HepG2 (cell line): ENCODE data around the gene DCP1B. TPM values are rescaled to one million over a fixed set of nuclear protein-coding genes. Genes with fewer than 3 reads are reported as not detected.

Experiments
- ATAC-seq: fragments of 200-7000 bp; cut with Tn5 transposase; 3 replicates; pipeline ENCODE4 v1.9.1; 2020; ENCODE audit warnings: mild to moderate bottlenecking, moderate library complexity
- BruUV-seq: library from RNA; stranded (reverse); fragments of 400-500 nt; replicated peaks from 2 replicates; lab custom pipeline; 2021; lab: Mats Ljungman, UMichigan
- CTCF ChIA-PET: fragments of 300-600 bp; formaldehyde crosslinking; extraction: SDS; loops from one replicate; lab custom pipeline; 2021; ENCODE audit warnings: low total read pairs, inconsistent platforms, low intra/inter-chr PET ratio; lab: Yijun Ruan, JAX
- POLR2A ChIA-PET: fragments of 350-600 bp; sonication (Branson Sonifier 250); formaldehyde crosslinking; loops from one replicate; lab custom pipeline; 2020; ENCODE audit warnings: antibody characterized with exemption, inconsistent platforms; lab: Yijun Ruan, JAX
- DNase-seq: peaks from one replicate; pipeline ENCODE4 v3.0.0-alpha.2; 2015; ENCODE audit warnings: low spot score
- FAIRE-seq: peaks from 3 replicates; lab custom pipeline; 2011; peaks lifted over from hg19 to GRCh38; lab: Jason Lieb, UNC
- H2AFZ ChIP-seq: one replicate; pipeline ENCODE4 v1.6.1; 2011; ENCODE audit warnings: low read length, inconsistent platforms
- H3K27ac ChIP-seq: fragments of 300-600 bp; 3 replicates; pipeline ENCODE4 v1.8.0; 2011; ENCODE audit warnings: mixed run types, mild to moderate bottlenecking, mixed read lengths, low read length, inconsistent platforms; ENCODE audit not compliant: insufficient read depth; ENCODE audit errors: extremely low read length
- H3K27me3 ChIP-seq, 2 experiments: fragments of 200-600 bp in 1 of 2; 2 replicates in 1 of 2; 3 replicates in 1 of 2; pipeline versions ENCODE4 v1.6.0 to v1.8.0; 2011; ENCODE audit warnings: low read length in 2 of 2, mild to moderate bottlenecking in 2 of 2, moderate library complexity in 2 of 2, inconsistent platforms in 1 of 2; ENCODE audit not compliant: insufficient read depth in 2 of 2, control insufficient read depth in 1 of 2
- H3K36me3 ChIP-seq, 2 experiments: fragments of 200-600 bp in 1 of 2; replicated peaks in 1 of 2; 2 replicates in 1 of 2; 3 replicates in 1 of 2; pipeline versions ENCODE4 v1.5.1 to v1.8.0; 2011; ENCODE audit warnings: low read length in 2 of 2, inconsistent platforms in 1 of 2; ENCODE audit not compliant: insufficient read depth in 2 of 2, control insufficient read depth in 1 of 2
- H3K4me1 ChIP-seq: 2 replicates; pipeline ENCODE4 v1.5.1; 2012; ENCODE audit warnings: low read length, inconsistent platforms; ENCODE audit not compliant: insufficient read depth
- H3K4me2 ChIP-seq: 2 replicates; pipeline ENCODE4 v1.6.0; 2011; ENCODE audit warnings: low read depth, low read length, inconsistent platforms
- H3K4me3 ChIP-seq, 3 experiments: fragments of 200-600 bp in 1 of 3; sonication (generic), shearing (Covaris generic) in 1 of 3; replicated peaks in 1 of 3; 2 replicates each; pipeline ENCODE4 v1.5.1; 2011 to 2016; ENCODE audit warnings: low read length in 3 of 3, inconsistent platforms in 2 of 3, low read depth in 2 of 3, mild to moderate bottlenecking in 2 of 3, control low read depth in 1 of 3, mixed read lengths in 1 of 3; ENCODE audit not compliant: insufficient read depth in 1 of 3
- H3K79me2 ChIP-seq: one replicate; pipeline ENCODE4 v1.6.1; 2011; ENCODE audit warnings: low read length, inconsistent platforms; ENCODE audit not compliant: insufficient read depth
- H3K9ac ChIP-seq: 2 replicates; pipeline ENCODE4 v1.6.0; 2011; ENCODE audit warnings: mild to moderate bottlenecking, low read depth, low read length, inconsistent platforms; ENCODE audit not compliant: insufficient read depth
- H3K9me3 ChIP-seq: 2 replicates; pipeline ENCODE4 v1.5.1; 2012; ENCODE audit warnings: mild to moderate bottlenecking, low read length
- H4K20me1 ChIP-seq: 2 replicates; pipeline ENCODE4 v1.6.0; 2011; ENCODE audit warnings: inconsistent platforms, mild to moderate bottlenecking, low read length, moderate library complexity; ENCODE audit not compliant: insufficient read depth
- AGO1 ChIP-seq: fragments of 200-400 bp; formaldehyde crosslinking; IDR thresholded peaks from 2 replicates; pipeline ENCODE4 v1.6.1; 2017; ENCODE audit warnings: mild to moderate bottlenecking, low read depth, low read length, moderate library complexity; ENCODE audit not compliant: poor library complexity, severe bottlenecking
- CBX1 ChIP-seq: IDR thresholded peaks from one replicate; pipeline ENCODE4 v1.6.1; 2016; ENCODE audit warnings: antibody characterized with exemption, low read depth
- ELF1 ChIP-seq: sonication (generic); formaldehyde crosslinking; IDR thresholded peaks from 2 replicates; pipeline ENCODE4 v1.4.0; 2020; ENCODE audit warnings: missing genetic modification reagents
- HOXA7 ChIP-seq: sonication (generic); formaldehyde crosslinking; IDR thresholded peaks from 2 replicates; pipeline ENCODE4 v1.8.1; 2022; ENCODE audit warnings: mild to moderate bottlenecking, missing genetic modification reagents, moderate library complexity
- ZNF605 ChIP-seq: sonication (generic); formaldehyde crosslinking; IDR thresholded peaks from 2 replicates; pipeline ENCODE4 v1.8.0; 2022; ENCODE audit warnings: mild to moderate bottlenecking, missing genetic modification reagents
- ZNF616 ChIP-seq: sonication (generic); formaldehyde crosslinking; IDR thresholded peaks from 2 replicates; pipeline ENCODE4 v1.5.0; 2020; ENCODE audit warnings: low read depth, mild to moderate bottlenecking, missing genetic modification reagents
- ZNF660 ChIP-seq: sonication (generic); formaldehyde crosslinking; IDR thresholded peaks from 2 replicates; pipeline ENCODE4 v1.5.1; 2020; ENCODE audit warnings: mild to moderate bottlenecking, low read depth, missing genetic modification reagents, borderline replicate concordance
- ZNF788 ChIP-seq: sonication (generic); formaldehyde crosslinking; IDR thresholded peaks from 2 replicates; pipeline ENCODE4 v1.5.0; 2020; ENCODE audit warnings: mild to moderate bottlenecking, missing genetic modification reagents, borderline replicate concordance
- WGBS: methylation state at CpG from one replicate; pipeline ENCODE4 v1.1.6; 2017; ENCODE audit warnings: low lambda C conversion rate; 5-methylcytosine and 5-hydroxymethylcytosine counted together
- in situ Hi-C: cut with HindIII; loops from 2 replicates; pipeline ENCODE4 v1.10.0; 2017; ENCODE audit warnings: low pct_unique_long_range_greater_than_20kb; ENCODE audit not compliant: extremely low pct_ligation_motif_present
- intact Hi-C: fragments of 100-400 bp; cut with micrococcal nuclease; formaldehyde crosslinking; loops from one replicate; pipeline ENCODE4 v1.10.0; 2022; ENCODE audit not compliant: unreplicated experiment
- polyA plus RNA-seq, 8 experiments: library from polyadenylated mRNA; depleted of rRNA in 3 of 8; stranded (reverse) in 7 of 8; unstranded in 1 of 8; fragments of >200 nt; fragmentation: Illumina TruSeq in 4 of 8; extraction: Trizol in 4 of 8; gene quantifications; 2 replicates each; pipeline versions ENCODE4 v1.2.1 to v1.2.3, GENCODE V29; 2011 to 2016; ENCODE audit warnings: low read depth in 4 of 8, missing spikeins in 1 of 8, mixed read lengths in 1 of 8; ENCODE audit not compliant: insufficient read depth in 1 of 8
- total RNA-seq, 5 experiments: library from RNA; depleted of rRNA; stranded (reverse); fragments of >200 nt; fragmentation: Illumina TruSeq; extraction: Trizol; gene quantifications; 2 replicates each; pipeline ENCODE4 v1.2.3, GENCODE V29; 2016; ENCODE audit warnings: low read depth in 1 of 5
- TF ChIP-seq, protein P1 (sequence below): IDR thresholded peaks from 2 replicates; pipeline ENCODE4 v1.6.1; 2016; ENCODE audit warnings: low read depth, missing genetic modification reagents, missing compliant biosample characterization
- TF ChIP-seq, protein P2 (sequence below): sonication (generic); formaldehyde crosslinking; IDR thresholded peaks from 2 replicates; pipeline ENCODE4 v1.5.0; 2020; ENCODE audit warnings: missing genetic modification reagents
- TF ChIP-seq, protein P3 (sequence below): sonication (generic); formaldehyde crosslinking; IDR thresholded peaks from 2 replicates; pipeline ENCODE4 v1.4.0; 2020; ENCODE audit warnings: mild to moderate bottlenecking, missing genetic modification reagents, borderline replicate concordance

Gene DCP1B
- total and polyA plus RNA-seq, 2 of the 13 experiments (the other 11 are each of a cell fraction or from before 2014, with no cell fraction given): 11.4 to 27.2 TPM

DNA sequence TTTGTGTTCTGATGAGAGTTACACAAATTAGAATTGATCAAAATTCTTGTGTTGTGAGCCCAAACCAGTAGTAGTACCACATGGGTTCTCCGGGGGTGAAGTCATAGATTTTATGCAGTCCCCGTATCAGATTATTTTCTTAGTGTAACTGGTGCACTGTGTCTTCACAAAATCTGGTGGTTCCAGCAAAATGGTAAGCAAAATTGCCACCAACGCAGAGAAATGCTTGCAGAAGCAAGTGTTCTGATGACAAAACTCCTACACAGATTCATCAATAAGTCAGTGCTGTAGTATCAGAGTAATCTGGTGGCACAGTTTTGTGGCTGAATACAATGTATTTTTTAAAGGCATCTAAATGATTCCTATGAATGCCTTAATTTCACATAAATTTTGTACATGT lies 84.5 kb downstream of the DCP1B start:
- FAIRE-seq: no peak

More for the DNA sequence above, 84.5 kb downstream of the DCP1B start:
- intact Hi-C loops: no loop called here
- H3K27me3 ChIP-seq: peaks cover 7 to 45% of the 10 kb centered on the region in 2 experiments
- H3K9ac ChIP-seq: no peak overlapping the region
- H3K36me3 ChIP-seq: no peaks in the 10 kb centered on the region
- no TSS peak for BruUV-seq
- in situ Hi-C loops: no loop called here
- H3K4me2 ChIP-seq: no peak overlapping the region
- ATAC-seq (no peak), DNase-seq (no peak)
- WGBS: 57% methylated on average over 3 of the region's 3 CpGs
- TF ChIP-seq ZNF616 (CRISPR knock-in tag) (no peak), HOXA7 (CRISPR knock-in tag) (no peak), AGO1 (no peak), ZNF660 (no peak), ZNF605 (CRISPR knock-in tag) (no peak), ZNF788 (CRISPR knock-in tag) (no peak), ELF1 (no peak), CBX1 (no peak)
- TF ChIP-seq, protein P1, sequence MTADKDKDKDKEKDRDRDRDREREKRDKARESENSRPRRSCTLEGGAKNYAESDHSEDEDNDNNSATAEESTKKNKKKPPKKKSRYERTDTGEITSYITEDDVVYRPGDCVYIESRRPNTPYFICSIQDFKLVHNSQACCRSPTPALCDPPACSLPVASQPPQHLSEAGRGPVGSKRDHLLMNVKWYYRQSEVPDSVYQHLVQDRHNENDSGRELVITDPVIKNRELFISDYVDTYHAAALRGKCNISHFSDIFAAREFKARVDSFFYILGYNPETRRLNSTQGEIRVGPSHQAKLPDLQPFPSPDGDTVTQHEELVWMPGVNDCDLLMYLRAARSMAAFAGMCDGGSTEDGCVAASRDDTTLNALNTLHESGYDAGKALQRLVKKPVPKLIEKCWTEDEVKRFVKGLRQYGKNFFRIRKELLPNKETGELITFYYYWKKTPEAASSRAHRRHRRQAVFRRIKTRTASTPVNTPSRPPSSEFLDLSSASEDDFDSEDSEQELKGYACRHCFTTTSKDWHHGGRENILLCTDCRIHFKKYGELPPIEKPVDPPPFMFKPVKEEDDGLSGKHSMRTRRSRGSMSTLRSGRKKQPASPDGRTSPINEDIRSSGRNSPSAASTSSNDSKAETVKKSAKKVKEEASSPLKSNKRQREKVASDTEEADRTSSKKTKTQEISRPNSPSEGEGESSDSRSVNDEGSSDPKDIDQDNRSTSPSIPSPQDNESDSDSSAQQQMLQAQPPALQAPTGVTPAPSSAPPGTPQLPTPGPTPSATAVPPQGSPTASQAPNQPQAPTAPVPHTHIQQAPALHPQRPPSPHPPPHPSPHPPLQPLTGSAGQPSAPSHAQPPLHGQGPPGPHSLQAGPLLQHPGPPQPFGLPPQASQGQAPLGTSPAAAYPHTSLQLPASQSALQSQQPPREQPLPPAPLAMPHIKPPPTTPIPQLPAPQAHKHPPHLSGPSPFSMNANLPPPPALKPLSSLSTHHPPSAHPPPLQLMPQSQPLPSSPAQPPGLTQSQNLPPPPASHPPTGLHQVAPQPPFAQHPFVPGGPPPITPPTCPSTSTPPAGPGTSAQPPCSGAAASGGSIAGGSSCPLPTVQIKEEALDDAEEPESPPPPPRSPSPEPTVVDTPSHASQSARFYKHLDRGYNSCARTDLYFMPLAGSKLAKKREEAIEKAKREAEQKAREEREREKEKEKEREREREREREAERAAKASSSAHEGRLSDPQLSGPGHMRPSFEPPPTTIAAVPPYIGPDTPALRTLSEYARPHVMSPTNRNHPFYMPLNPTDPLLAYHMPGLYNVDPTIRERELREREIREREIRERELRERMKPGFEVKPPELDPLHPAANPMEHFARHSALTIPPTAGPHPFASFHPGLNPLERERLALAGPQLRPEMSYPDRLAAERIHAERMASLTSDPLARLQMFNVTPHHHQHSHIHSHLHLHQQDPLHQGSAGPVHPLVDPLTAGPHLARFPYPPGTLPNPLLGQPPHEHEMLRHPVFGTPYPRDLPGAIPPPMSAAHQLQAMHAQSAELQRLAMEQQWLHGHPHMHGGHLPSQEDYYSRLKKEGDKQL (CRISPR knock-in tag): no peak
- TF ChIP-seq, protein P2, sequence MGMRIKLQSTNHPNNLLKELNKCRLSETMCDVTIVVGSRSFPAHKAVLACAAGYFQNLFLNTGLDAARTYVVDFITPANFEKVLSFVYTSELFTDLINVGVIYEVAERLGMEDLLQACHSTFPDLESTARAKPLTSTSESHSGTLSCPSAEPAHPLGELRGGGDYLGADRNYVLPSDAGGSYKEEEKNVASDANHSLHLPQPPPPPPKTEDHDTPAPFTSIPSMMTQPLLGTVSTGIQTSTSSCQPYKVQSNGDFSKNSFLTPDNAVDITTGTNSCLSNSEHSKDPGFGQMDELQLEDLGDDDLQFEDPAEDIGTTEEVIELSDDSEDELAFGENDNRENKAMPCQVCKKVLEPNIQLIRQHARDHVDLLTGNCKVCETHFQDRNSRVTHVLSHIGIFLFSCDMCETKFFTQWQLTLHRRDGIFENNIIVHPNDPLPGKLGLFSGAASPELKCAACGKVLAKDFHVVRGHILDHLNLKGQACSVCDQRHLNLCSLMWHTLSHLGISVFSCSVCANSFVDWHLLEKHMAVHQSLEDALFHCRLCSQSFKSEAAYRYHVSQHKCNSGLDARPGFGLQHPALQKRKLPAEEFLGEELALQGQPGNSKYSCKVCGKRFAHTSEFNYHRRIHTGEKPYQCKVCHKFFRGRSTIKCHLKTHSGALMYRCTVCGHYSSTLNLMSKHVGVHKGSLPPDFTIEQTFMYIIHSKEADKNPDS (CRISPR knock-in tag): no peak
- TF ChIP-seq, protein P3, sequence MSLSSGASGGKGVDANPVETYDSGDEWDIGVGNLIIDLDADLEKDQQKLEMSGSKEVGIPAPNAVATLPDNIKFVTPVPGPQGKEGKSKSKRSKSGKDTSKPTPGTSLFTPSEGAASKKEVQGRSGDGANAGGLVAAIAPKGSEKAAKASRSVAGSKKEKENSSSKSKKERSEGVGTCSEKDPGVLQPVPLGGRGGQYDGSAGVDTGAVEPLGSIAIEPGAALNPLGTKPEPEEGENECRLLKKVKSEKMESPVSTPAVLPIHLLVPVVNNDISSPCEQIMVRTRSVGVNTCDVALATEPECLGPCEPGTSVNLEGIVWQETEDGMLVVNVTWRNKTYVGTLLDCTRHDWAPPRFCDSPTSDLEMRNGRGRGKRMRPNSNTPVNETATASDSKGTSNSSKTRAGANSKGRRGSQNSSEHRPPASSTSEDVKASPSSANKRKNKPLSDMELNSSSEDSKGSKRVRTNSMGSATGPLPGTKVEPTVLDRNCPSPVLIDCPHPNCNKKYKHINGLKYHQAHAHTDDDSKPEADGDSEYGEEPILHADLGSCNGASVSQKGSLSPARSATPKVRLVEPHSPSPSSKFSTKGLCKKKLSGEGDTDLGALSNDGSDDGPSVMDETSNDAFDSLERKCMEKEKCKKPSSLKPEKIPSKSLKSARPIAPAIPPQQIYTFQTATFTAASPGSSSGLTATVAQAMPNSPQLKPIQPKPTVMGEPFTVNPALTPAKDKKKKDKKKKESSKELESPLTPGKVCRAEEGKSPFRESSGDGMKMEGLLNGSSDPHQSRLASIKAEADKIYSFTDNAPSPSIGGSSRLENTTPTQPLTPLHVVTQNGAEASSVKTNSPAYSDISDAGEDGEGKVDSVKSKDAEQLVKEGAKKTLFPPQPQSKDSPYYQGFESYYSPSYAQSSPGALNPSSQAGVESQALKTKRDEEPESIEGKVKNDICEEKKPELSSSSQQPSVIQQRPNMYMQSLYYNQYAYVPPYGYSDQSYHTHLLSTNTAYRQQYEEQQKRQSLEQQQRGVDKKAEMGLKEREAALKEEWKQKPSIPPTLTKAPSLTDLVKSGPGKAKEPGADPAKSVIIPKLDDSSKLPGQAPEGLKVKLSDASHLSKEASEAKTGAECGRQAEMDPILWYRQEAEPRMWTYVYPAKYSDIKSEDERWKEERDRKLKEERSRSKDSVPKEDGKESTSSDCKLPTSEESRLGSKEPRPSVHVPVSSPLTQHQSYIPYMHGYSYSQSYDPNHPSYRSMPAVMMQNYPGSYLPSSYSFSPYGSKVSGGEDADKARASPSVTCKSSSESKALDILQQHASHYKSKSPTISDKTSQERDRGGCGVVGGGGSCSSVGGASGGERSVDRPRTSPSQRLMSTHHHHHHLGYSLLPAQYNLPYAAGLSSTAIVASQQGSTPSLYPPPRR (CRISPR knock-in tag): no peak
- no peaks in the 10 kb centered on the region for H3K9me3 ChIP-seq
- ChIA-PET CTCF (no interaction called here), POLR2A (no interaction called here)
- no peak overlapping the region for H3K27ac ChIP-seq
- H2AFZ ChIP-seq: no peak overlapping the region
- peaks cover 18% of the 10 kb centered on the region; the same call in 1 of the 2 replicates for H3K4me1 ChIP-seq
- H3K4me3 ChIP-seq: no peak overlapping the region
- H3K79me2 ChIP-seq: no peaks in the 10 kb centered on the region
- no peaks in the 10 kb centered on the region for H4K20me1 ChIP-seq
